ENCODE results near the gene PHF20. TPM values are rescaled to one million over a fixed set of nuclear protein-coding genes. Genes with fewer than 3 reads are reported as not detected.

Gene PHF20
- total and polyA plus RNA-seq, 8 donors: 9.4 to 20.3 (median 12.0) TPM

GRCh38 chr20:35788796-35789195, 17.0 kb downstream of the PHF20 start:
- DNase-seq (no peak), FAIRE-seq (no peak), ATAC-seq (peak in 1 of 4 donors; percentile 28)
- Histone ChIP-seq H3K4me1 (no peaks in the 10 kb centered on the region), H3K36me3 (no peaks in the 10 kb centered on the region), H3K27me3 (no peaks in the 10 kb centered on the region), H3K4me3 (no peak overlapping the region), H3K27ac (no peak overlapping the region), H3K9me3 (no peaks in the 10 kb centered on the region)
- TF ChIP-seq CTCF (IDR thresholded peaks at IDR 0.05): no peak
- WGBS, 2 donors: 97 to 98% methylated on average over 4 of the region's 4 CpGs
- intact Hi-C loops (cut with DNase I): no loop called here

- no peaks in the 10 kb centered on the region for H3K36me3 ChIP-seq
- no peak for TF ChIP-seq CTCF (IDR thresholded peaks at IDR 0.05)
- no peaks in the 10 kb centered on the region for H3K4me1 ChIP-seq
- intact Hi-C loops (cut with DNase I): no loop called here
- no peaks in the 10 kb centered on the region for H3K27me3 ChIP-seq
- H3K9me3 ChIP-seq: no peaks in the 10 kb centered on the region
- H3K4me3 ChIP-seq: no peak overlapping the region
- FAIRE-seq: no peak
- H3K27ac ChIP-seq: no peak overlapping the region
- no peak for DNase-seq
- no peak for ATAC-seq
- 95 to 97% methylated on average over 5 of the region's 5 CpGs for WGBS, 2 donors
These were observed 19.3 kb downstream of the PHF20 start for GRCh38 chr20:35791097-35791496.

DNA sequence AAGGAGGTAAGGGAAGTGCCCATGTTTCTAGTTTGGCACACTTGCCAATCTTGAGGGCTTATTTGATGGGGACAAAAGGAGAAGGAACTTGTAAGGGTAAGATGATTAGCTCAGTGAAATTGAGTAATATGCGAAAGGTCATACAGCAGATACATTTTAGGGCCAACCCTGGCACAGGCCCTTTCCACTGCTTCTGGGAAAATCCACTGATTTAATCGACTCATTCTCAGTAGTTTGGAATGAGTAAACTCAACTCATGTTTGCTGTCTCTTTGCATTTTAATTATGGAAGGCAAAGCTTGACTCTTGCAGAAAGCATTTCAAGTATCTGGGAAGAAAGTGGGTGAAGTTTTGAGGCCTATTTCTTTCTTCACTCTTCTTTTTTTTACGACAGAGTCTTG, 20.0 kb downstream of the PHF20 start:
- intact Hi-C loops (cut with DNase I): no loop called here
- peak in 2 of 4 donors; percentile 39 to 67 for ATAC-seq
- TF ChIP-seq CTCF (IDR thresholded peaks at IDR 0.05): no peak

GRCh38 chr20:35792740-35793139, 20.9 kb downstream of the PHF20 start:
- H3K36me3 ChIP-seq: no peaks in the 10 kb centered on the region
- DNase-seq (no peak), FAIRE-seq (no peak), ATAC-seq (no peak)
- no peaks in the 10 kb centered on the region for H3K9me3 ChIP-seq
- no peak overlapping the region for H3K4me3 ChIP-seq
- H3K27me3 ChIP-seq: no peaks in the 10 kb centered on the region
- TF ChIP-seq CTCF (IDR thresholded peaks at IDR 0.05): no peak
- H3K4me1 ChIP-seq: no peaks in the 10 kb centered on the region
- WGBS, 2 donors: 96% methylated on average over 4 of the region's 4 CpGs
- intact Hi-C loops (cut with DNase I): no loop called here
- H3K27ac ChIP-seq: no peak overlapping the region

More for the DNA sequence above, 20.0 kb downstream of the PHF20 start:
- no peaks in the 10 kb centered on the region for H3K4me1 ChIP-seq
- no peak overlapping the region for H3K4me3 ChIP-seq
- no peaks in the 10 kb centered on the region for H3K36me3 ChIP-seq
- H3K27me3 ChIP-seq: no peaks in the 10 kb centered on the region
- H3K9me3 ChIP-seq: no peaks in the 10 kb centered on the region
- WGBS, 2 donors: 79 to 89% methylated on average over 3 of the region's 3 CpGs
- no peak for DNase-seq
- FAIRE-seq: no peak
- no peak overlapping the region for H3K27ac ChIP-seq

DNA sequence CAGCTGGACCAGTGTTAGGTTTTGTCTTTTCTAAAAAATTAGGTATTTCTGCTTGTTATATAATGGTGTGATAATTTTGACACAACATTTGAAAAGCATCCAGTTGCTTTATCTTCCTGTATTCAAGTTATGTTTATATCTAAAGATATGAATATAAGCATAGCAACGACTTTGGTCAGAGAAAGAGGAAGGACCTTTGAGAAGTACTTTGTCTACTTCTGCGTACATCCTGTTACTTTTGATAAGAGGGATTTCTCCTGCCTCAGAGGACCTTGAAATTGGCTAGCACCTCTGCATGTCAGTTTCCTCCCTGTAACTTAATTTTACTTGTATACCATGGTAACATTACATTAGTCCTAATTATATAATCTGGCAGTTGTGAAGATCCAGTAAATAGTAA, 24.8 kb downstream of the PHF20 start:
- H3K4me1 ChIP-seq: no peaks in the 10 kb centered on the region
- H3K9me3 ChIP-seq: no peaks in the 10 kb centered on the region
- no peaks in the 10 kb centered on the region for H3K27me3 ChIP-seq
- H3K27ac ChIP-seq: no peak overlapping the region
- no peaks in the 10 kb centered on the region for H3K36me3 ChIP-seq
- ATAC-seq (peak in 1 of 4 donors; percentile 39), FAIRE-seq (no peak), DNase-seq (no peak)
- no peak for TF ChIP-seq CTCF (IDR thresholded peaks at IDR 0.05)
- intact Hi-C loops (cut with DNase I): no loop called here
- H3K4me3 ChIP-seq: no peak overlapping the region
- 23 to 24% methylated on average over 2 of the region's 2 CpGs for WGBS, 2 donors

Data from pancreas (tissue), 10 donors.